DOHH2 (cell line): ENCODE measurements around the gene SPATA31E1.

Experiments
- CTCF ChIP-seq: fragments of 200-600 bp; sonication (generic); IDR thresholded peaks from one replicate; pipeline ENCODE4 v1.5.1; 2014; ENCODE audit warnings: antibody characterized with exemption, mild to moderate bottlenecking, low read depth, low read length; ENCODE audit not compliant: poor library complexity, severe bottlenecking
- EZH2phosphoT487 ChIP-seq: fragments of 200-600 bp; sonication (generic); IDR thresholded peaks from 2 replicates; pipeline ENCODE4 v1.6.1; 2017; ENCODE audit warnings: borderline replicate concordance, mild to moderate bottlenecking, antibody characterized with exemption, low read length, moderate library complexity, mixed read lengths

GRCh38 chr9:87878989-87879511, 3.6 kb upstream of the SPATA31E1 start:
- TF ChIP-seq CTCF = no peak
- no peak for TF ChIP-seq EZH2phosphoT487
